Measurements from ENCODE around the gene PAX9.

The PAX9 gene

DNA sequence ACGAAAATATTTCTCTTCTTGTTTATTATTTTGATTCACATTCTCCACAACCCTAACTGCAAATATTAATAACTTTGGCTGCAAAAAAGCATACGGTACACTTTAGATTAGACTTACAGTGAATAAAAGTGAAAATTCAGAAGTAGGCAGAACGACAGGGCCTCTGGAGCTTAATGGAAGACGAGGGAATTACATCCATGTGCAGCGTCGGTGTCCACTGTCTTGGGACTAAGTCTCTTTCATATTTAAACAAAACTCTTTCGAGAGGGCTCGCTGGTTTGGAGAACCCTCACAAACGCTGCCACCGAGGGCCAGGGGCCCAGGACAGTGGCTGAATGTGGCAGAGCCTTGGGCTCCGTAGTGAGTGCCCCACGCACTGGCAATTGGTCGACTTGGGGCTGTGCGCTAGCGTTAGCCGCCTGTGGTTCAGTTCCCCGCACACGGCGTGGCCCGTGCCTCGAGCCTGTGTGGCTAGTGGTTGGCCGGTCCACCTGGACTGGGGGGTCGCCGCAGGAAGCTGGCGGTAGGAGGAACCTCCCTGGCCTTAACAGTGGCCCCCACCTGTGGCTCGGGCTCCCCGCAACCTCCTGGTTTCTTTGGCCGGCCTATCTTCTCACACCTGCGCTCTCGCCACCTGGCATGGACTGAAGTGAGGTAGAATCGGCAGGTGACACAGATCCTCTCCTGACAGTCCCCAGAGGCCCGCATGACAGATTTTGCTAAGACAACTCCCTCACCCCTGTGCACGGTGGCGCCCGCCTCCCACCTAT, 739 bp upstream of the PAX9 start:
- TF ChIP-seq, protein P1, sequence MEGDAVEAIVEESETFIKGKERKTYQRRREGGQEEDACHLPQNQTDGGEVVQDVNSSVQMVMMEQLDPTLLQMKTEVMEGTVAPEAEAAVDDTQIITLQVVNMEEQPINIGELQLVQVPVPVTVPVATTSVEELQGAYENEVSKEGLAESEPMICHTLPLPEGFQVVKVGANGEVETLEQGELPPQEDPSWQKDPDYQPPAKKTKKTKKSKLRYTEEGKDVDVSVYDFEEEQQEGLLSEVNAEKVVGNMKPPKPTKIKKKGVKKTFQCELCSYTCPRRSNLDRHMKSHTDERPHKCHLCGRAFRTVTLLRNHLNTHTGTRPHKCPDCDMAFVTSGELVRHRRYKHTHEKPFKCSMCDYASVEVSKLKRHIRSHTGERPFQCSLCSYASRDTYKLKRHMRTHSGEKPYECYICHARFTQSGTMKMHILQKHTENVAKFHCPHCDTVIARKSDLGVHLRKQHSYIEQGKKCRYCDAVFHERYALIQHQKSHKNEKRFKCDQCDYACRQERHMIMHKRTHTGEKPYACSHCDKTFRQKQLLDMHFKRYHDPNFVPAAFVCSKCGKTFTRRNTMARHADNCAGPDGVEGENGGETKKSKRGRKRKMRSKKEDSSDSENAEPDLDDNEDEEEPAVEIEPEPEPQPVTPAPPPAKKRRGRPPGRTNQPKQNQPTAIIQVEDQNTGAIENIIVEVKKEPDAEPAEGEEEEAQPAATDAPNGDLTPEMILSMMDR (IDR thresholded peaks at IDR 0.05; ENCODE audit: low read depth, low read length), result no peak
- no peak for TF ChIP-seq MYC (IDR thresholded peaks at IDR 0.05; ENCODE audit: low read depth, low read length)
- TF ChIP-seq, protein P2, sequence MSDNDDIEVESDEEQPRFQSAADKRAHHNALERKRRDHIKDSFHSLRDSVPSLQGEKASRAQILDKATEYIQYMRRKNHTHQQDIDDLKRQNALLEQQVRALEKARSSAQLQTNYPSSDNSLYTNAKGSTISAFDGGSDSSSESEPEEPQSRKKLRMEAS (IDR thresholded peaks at IDR 0.05; ENCODE audit: low read depth, low read length), result no peak
- TF ChIP-seq POLR2A (IDR thresholded peaks at IDR 0.05; ENCODE audit: extremely low read depth, insufficient read length), result no peak
- DNase-seq (ENCODE audit: low read depth), result no peak
- no peak overlapping the region for H3K4me3 ChIP-seq (ENCODE audit: low read depth, low read length)

DNA sequence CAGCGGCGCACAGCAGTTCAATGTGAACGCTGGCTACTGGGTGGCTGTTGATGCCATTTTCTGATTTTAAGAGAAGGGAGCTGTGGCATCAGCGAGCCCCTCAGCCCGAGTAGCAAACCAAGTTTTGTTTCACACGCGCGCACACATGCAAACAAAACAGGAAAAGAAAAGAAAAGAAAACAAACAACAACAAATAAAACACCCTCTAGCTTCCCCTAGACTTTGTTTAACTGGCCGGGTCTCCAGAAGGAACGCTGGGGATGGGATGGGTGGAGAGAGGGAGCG, 540 bp downstream of the PAX9 start:
- TF ChIP-seq, protein P1 (IDR thresholded peaks at IDR 0.05; ENCODE audit: low read depth, low read length), result no peak
- no peak for TF ChIP-seq POLR2A (IDR thresholded peaks at IDR 0.05; ENCODE audit: extremely low read depth, insufficient read length)
- TF ChIP-seq MYC (IDR thresholded peaks at IDR 0.05; ENCODE audit: low read depth, low read length), result no peak
- TF ChIP-seq, protein P2 (IDR thresholded peaks at IDR 0.05; ENCODE audit: low read depth, low read length), result no peak
- no peak overlapping the region for H3K4me3 ChIP-seq (ENCODE audit: low read depth, low read length)
- DNase-seq (ENCODE audit: low read depth), result no peak

DNA sequence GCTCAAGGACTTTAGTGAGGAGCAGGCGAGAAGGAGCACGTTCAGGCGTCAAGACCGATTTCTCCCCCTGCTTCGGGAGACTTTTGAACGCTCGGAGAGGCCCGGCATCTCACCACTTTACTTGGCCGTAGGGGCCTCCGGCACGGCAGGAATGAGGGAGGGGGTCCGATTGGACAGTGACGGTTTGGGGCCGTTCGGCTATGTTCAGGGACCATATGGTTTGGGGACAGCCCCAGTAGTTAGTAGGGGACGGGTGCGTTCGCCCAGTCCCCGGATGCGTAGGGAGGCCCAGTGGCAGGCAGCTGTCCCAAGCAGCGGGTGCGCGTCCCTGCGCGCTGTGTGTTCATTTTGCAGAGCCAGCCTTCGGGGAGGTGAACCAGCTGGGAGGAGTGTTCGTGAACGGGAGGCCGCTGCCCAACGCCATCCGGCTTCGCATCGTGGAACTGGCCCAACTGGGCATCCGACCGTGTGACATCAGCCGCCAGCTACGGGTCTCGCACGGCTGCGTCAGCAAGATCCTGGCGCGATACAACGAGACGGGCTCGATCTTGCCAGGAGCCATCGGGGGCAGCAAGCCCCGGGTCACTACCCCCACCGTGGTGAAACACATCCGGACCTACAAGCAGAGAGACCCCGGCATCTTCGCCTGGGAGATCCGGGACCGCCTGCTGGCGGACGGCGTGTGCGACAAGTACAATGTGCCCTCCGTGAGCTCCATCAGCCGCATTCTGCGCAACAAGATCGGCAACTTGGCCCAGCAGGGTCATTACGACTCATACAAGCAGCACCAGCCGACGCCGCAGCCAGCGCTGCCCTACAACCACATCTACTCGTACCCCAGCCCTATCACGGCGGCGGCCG, 1.1 kb downstream of the PAX9 start:
- TF ChIP-seq, protein P2 (IDR thresholded peaks at IDR 0.05; ENCODE audit: low read depth, low read length), result no peak
- TF ChIP-seq POLR2A (IDR thresholded peaks at IDR 0.05; ENCODE audit: extremely low read depth, insufficient read length), result no peak
- TF ChIP-seq, protein P1 (IDR thresholded peaks at IDR 0.05; ENCODE audit: low read depth, low read length), result no peak
- TF ChIP-seq MYC (IDR thresholded peaks at IDR 0.05; ENCODE audit: low read depth, low read length), result no peak
- no peak overlapping the region for H3K4me3 ChIP-seq (ENCODE audit: low read depth, low read length)
- DNase-seq (ENCODE audit: low read depth), result no peak

DNA sequence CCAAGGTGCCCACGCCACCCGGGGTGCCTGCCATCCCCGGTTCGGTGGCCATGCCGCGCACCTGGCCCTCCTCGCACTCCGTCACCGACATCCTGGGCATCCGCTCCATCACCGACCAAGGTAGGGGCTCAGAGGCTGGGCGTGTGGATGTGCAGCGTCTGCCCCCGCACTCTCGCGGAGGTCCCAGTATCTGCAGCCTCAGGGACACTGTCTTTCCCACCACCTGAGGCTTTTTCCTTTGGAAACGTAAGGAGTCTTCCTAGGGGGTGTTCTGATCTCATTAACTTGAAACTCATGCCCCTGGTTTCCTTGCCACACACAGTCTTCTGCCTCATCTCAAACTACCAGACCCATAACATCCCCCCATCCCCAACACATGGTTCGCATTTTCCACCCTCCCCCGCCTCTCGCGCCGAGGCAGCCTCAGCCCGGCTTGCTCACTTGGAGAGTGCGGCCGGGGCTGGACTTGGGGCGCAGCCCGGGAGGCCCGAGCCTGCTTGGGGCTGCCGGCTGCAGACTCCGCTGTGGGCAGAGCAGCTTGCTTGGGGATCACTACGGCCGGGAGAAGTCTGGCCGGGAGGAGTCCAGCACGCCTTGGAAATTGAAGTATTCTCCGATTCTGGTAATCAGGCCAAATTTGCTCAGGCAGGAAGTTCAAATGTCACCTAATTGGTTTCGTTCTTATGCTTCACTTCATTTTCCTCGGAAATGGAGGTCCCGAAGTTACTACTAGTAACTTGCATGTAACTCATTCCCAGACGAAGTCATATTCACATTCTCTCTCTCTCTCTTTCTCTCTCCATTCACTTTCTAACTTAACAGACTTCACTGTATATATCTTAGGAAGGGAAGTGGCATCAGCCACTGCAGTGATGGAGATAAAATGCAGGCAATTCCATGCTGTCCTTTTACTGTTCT, 2.0 kb downstream of the PAX9 start:
- H3K4me3 ChIP-seq (ENCODE audit: low read depth, low read length), result no peak overlapping the region
- no peak for TF ChIP-seq MYC (IDR thresholded peaks at IDR 0.05; ENCODE audit: low read depth, low read length)
- TF ChIP-seq, protein P1 (IDR thresholded peaks at IDR 0.05; ENCODE audit: low read depth, low read length), result no peak
- TF ChIP-seq POLR2A (IDR thresholded peaks at IDR 0.05; ENCODE audit: extremely low read depth, insufficient read length), result no peak
- TF ChIP-seq, protein P2 (IDR thresholded peaks at IDR 0.05; ENCODE audit: low read depth, low read length), result no peak
- DNase-seq (ENCODE audit: low read depth), result no peak

Measured in NB4 (cell line).